Muscle of back (tissue), 11 donors: ENCODE measurements around the gene FNBP1L. TPM values are rescaled to one million over a fixed set of nuclear protein-coding genes. Genes with fewer than 3 reads are reported as not detected.
"Not testable (repeated sequence)": the region's sequence is repeated elsewhere in the genome, so short reads cannot be mapped to it uniquely, and the experiment has no call there.

Source experiments
- DNase-seq, 3 donors: peaks; one replicate each; pipeline versions ENCODE4 v3.0.0 to v3.0.0-alpha.2; 2013
- polyA plus RNA-seq, 10 donors: library from polyadenylated mRNA; unstranded; fragments of 120-200 nt; gene quantifications; one replicate each; pipeline ENCODE4 v1.2.1, GENCODE V29; 2013; ENCODE audit not compliant: insufficient read length in 10 of 10

FNBP1L gene
- polyA plus RNA-seq, 10 donors: 39.4 to 70.8 (median 48.6) TPM

DNA sequence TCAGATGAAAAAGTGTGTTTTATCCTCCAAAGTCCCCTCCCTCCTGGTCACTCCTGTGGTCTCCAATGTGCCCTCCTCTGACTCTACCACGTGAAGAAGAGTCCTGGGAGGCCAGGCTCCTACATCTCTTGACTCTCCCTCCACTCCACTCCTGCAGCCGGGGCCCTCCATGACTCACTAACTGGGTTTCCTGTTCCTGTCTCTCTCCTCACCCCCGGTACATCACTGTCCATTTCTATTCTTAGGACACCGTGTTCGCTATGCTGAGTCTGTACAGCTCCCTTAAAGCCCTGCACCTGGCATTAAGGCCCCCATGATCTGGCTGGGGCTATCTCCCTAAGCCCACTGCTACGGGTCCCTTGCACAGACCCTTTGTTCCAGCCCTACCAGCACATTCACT lies 140.3 kb downstream of the FNBP1L start:
- DNase-seq: no peak

DNA sequence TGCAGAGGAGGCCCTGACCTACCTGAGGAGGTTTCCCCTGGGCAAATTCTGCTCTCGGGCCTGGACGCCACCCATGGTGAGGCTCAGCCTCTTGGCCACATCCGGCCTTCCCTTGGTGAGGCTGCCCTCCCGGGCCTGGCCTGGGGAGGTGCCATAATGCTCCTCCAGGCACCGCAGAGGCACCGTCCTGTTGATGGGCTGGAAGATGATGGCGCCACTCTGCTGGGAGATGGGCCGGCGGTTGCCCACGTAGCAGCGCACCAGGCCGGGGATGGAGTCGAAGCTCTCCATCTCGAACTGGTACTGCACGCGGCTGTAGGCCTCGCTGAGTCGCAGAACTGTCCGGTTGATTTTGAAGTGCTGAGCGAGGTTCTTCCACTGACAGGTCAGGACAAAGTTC lies 141.0 kb downstream of the FNBP1L start:
- no peak for DNase-seq

DNA sequence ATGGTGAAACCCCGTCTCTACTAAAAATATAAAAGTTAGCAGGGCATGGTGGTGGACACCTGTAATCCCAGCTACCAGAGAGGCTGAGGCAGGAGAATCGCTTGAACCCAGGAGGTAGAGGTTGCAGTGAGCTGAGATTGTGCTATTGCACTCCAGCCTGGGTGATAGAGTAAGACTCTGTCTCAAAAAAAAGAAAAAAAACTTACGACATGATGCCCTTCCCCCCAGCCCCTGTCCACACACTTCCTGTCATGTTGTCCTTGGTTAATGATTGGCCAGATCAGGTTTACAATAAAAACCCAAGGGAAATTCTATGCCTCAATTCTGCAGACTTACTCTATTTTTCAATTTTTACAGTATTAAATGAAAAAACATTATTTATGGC lies 143.4 kb downstream of the FNBP1L start:
- DNase-seq: not testable (repeated sequence)

DNA sequence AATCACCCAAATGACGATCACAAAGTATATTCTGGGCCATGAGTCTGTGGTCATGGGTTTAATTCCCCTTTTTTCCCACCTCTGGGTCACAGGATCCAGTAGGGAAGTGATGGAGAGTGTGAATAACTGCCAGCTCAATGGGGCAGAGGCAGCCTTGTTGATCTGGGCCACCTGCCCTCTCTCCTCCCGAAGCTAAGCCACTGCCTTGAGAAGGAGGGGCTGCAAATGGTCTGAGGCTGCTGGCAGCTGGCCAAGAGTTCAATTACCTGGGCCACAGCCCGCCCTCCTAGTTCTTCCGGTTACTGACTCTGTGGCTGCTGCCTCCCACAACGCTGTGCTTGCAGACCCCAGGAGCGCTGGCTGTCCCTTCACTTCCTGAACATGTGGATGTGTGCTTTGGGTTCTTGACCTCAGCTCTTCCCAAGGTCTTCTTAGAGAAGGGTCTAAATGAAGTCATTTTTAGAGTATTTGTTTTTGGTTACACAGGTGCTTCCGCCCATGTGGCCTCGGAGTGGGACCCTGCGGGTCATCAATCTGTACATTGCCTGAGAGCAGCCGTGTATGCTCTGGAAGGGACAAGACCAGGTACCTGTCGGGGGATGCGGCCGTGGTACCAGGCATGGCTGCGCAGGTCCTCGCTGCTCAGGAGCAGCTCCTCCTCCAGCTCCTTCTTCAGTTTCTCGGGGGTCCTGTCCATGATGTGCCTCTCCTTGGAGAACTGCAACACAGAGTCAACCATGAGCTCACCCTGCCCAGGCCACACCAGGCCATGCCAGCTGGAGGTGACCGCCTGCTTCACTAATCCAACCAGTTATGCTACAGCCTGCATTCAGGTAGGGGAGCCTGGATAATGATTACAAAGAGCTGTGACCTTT lies 144.0 kb downstream of the FNBP1L start:
- DNase-seq: no peak

DNA sequence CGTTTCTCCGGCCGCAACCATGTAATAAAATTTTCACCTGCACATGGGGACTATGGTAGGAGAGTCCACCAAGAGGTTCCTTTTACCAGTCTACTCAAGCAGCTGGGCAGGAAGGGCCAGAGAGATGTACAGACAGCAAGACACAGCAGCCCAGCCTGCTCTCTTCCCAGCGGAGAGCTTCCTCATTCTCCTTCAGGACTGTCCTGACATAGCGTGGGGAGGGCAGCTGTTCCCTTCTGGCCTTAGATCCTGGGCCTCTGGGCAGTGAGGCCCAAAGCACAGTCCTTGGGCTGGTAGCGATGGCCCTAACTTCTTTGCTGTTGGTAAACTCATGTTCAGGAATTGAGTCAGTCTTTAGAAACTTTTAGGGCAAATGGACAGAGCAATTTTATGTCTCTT lies 144.6 kb downstream of the FNBP1L start:
- DNase-seq: no peak

DNA sequence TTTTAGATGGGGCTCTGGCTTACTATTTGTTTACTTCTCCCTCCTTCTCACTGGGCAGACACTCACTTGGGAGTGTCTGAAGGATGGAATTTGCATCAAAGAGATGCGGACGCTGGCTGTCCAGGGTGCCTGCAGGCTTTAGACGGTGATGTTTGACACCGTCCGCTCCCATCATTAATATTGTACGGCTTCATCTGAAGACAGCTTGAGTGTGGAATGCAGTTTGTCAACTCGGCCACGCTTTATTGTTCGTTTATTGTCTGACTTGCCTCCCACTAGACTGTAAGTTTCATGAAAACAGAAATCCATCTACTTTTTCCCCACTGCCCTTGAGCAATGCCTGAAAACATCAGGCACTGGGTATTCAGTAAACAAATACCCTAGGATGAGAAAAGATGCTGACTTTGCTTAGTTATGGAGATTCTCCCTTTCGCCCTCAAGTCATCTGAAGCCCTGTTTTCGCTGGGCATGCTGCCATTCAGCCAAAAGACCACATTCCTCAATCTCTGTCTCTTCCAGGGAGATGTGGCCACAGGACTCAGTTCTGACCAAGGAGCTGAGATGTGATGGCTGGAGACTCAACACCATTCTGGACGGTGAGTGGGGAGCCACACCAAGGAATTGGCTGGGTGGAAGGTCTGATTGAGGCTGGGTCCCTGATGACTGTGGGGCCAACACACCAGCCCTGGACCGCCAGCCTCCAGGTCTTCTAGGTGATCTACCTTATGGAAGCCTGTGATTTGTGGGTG lies 146.1 kb downstream of the FNBP1L start:
- no peak for DNase-seq

DNA sequence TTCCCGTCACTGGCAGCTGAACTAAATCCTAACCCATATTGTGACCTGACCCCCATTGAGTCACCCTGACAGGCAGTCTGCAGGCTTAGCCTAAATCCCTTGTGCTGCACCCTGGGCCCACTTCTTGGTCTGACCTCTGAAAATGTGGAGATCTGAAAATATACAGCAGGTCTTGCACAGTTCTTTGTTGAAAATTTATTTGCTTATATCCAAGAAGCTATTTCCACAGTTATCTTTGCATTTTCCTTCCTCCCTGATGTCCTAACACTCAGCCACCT lies 146.6 kb downstream of the FNBP1L start:
- no peak for DNase-seq

DNA sequence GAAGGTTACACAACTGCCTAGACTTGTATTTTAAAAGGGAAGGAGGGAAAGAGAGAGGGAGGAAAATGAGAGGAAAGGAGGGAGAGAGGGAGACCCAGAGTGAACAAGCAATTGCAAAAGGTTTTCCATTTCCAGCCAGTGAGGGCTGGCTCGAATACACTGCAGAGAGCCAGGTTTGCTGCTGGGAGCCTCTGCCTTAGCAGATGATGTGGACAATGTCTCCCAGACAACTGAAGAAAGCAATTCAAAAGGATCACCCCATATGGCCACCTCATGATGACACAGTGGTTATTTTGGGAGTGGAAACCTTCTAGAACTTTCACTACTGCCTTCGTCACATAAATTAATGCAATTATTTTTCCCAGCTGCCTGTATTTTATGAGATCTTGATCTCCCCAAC lies 147.3 kb downstream of the FNBP1L start:
- DNase-seq: peak in 2 of 3 donors; percentile 76 to 89

DNA sequence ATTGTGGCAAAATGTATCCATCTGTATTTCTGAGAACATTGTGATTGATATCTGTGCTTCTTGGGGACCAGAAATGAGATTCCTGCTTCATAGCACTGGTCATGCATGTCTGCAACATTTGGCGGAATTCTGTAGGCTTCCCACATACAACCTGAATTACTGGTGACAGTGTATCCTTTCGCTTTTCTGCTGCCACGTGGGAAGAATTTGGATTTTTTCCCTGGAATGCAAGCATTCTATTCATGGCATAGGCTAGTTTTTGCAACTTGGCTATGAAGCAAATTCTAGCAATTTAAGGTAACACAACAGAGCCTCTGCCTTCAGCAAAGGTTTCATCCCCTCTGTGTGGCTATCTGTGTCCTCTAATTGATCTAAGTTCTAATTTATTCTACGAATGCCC lies 147.8 kb downstream of the FNBP1L start:
- peak in 1 of 3 donors; percentile 61 for DNase-seq

DNA sequence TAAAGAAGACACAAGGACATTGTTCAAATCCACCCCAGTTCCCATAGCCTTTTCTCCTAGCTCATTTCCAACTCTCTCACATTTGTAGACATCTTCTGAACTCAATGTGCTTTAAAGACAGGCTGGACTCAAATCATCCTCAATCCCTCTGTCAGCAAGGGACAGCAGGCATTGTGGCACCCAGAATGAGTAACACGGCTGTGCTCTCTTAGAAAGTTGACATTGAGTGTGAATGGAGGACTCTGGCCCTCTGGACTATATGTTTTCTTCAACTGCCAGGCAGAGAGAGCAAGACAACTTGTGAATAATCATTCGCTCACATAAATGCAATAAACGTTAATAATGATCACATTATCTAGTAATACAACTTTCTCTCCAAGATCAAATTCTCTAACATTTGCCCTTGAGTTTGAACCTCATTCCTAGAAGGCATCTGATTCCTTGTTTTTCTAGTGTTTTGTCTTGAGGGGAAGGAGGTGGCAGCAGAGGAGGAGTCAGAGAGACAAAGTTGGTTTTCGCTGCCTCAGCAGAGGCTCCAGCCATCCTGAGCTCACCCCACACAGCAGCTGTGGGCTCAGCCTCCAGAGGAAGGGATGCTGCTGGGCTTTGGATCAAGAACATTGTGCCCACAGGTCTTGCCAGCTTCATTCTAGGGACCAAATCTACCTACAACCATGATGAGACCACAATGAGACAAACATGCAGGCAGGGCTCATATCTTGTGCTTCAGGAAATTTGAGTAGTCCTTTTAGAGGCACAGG lies 148.6 kb downstream of the FNBP1L start:
- no peak for DNase-seq

DNA sequence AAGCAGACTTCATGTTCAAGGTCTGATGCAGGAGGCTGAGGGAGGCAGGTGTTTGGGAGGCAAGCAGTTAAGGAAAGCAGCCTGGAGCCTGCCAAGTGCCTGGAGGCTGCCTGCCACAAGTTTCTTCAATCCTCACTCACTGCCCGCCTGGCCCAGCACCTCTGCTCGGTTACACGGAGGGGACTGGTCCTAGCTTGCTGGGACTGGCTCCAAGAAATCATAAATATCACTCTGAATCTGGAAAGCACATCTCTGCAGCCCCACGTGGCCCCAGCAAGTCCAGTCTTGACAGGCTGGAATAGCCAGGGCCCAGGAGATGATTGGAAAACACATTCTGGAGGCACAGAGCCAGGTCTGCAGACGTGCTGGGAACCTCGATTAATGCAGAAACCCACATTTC lies 149.8 kb downstream of the FNBP1L start:
- peak in 2 of 3 donors; percentile 80 to 94 for DNase-seq

DNA sequence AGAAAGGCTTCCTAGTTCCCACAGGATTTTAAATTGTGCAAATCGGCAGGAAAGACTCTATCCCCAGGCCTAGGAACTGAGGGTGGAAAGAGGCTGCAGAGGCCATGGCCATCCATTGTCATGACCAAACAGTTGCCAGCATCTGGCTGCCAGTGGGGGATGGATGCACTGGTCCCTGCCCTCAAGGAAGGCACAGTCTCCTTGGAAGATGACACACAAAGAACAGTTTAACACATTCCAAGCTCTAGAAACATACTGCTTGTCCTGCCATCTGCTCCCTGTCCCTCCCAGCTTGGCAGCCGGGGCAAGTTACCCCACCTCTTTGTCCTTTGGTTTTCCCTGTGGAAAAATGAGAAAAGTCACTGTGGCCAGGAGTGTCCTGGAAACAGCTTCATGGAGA lies 150.5 kb downstream of the FNBP1L start:
- DNase-seq: peak in 1 of 3 donors; percentile 66

DNA sequence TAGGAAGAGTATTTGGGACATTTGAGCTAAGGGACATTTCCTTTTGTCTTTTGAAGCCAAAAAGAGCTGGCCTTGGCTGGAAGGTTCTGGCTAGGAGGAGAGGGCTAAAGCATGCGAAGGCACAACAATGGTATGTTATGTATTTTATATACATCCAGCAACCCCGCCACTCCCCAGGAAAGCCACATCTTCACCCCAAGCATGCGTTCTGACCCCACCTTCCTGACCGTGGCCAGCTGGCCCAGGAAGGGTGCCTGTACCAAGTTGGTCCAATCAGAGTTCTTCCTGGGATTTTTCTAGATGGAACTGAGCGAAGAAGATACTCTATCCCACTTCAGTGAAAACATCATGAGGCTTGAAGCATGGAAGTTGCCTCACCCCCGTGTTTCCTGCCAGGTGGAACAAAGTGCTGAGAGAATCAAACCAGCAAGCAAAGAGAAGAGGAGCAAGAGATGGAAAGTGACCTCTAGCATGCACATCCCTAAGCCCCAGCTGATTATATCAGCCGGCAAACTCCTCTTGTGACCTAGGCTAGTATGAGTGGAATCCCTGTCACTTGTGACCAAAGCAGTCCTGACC lies 151.0 kb downstream of the FNBP1L start:
- no peak for DNase-seq

DNA sequence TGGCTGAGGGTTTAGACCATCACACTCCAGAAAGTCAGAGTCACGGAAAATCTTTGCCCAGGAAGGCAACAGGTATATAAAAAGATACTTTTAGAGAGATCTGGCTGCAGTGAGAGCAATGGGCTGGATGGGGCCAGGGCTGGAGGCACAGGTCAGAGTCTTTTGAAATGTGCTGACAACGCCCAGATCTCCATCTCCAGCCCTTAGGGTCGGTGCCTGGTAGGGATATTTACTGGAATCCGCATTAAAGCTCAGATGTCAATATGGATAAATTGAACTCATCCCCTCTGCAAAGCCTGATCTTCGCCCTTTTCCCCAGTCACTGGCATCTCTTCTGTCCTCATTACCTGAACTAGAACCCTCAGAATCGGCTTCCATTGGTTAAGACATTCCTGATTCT lies 151.6 kb downstream of the FNBP1L start:
- DNase-seq: no peak

DNA sequence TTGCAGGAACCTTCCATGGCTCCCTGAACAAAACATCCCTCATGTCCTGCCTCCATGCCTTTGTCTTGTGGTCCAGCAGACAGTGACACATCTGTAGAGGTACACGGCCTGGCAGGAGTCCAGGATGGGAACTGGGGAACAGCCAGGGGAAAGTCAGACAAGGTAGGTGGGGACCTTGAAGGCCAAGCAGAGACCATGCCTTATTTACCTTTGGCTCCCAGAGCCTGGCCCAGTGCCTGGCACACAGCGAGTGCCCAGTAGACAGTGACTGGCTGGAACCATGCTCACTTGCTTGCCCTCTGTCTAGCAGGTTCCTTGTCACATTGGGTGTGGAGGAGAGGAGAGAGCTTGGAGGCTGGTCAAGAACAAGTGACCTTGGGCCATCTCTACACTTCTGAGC lies 152.7 kb downstream of the FNBP1L start:
- DNase-seq: no peak

DNA sequence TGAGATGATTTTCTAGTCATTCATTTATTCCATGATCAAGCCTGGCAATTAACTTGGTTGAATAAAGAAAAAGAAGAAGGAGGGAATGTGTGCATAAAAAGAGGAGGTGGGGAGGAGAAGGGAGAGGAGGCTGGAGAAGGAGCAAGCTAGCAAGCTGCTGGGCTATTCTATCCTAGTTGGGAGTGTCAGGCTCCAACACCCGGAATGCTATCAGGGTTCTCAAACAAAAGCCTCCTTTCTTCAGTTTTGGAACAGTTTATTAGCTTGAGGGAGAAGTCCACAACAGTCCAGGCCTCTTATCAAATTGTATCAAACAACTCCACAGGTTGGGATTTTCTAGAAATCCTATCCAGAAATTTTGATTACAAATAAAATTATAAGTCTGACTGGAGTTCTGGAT lies 153.8 kb downstream of the FNBP1L start:
- no peak for DNase-seq

DNA sequence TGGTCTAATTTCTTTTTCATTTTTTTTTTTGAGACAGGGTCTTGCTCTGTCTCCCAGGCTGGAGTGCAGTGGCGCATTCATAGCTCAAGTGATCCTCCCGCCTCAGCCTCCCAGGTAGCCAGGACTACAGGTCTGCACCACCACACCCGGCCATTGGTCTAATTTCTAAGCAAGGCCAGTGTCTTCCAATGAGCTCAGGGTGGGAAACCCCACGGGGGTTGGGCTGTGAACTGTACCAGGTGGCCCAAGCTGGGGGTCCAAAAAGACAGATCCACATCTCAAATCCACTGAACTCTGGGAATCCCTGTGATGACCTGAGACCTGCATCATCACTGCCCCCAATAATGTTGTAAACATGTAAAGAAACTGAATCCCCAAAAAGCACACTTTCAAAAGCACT lies 154.2 kb downstream of the FNBP1L start:
- DNase-seq: no peak

DNA sequence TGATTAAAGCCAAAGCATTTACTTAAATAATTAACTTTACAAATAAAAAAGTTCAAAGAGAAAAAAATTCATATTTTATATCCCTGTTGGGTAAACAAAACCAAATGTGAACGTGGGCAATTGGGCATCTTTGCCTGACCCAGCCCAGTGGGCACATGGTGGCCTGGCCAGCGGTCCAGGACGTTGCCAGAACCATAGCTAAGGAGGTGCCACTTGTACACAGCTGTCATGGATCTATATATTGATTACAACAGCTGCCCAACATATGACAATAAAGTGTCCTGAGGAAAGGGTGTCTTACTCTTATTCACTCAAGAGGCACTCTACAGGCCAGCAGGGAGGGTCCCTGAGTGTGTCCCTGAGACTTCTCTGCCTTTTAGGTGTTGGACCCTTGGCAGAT lies 155.2 kb downstream of the FNBP1L start:
- no peak for DNase-seq

DNA sequence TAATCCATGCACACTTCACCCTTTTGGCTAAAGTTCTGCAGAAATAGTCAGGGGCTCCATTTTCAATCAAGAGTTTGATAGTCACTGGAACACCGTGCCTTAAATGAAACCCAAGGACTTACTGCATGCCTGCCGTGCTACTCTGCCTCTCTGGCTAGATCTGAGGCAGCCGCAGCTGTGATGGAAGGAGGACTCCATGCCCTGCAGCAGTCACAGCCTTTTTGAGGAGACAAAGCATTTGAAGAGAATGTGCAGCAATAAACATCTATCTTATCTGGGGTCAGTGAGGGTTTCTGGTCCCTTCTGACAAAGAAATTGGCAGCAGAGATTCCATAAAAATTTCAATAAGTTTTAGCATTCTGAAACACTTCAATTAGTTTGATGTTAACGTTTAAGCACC lies 155.7 kb downstream of the FNBP1L start:
- DNase-seq: no peak
